ENCODE data around the gene SAMD14.
"Not testable (repeated sequence)": the region's sequence is repeated elsewhere in the genome, so short reads cannot be mapped to it uniquely, and the experiment has no call there.

Gene SAMD14

GRCh38 chr17:50072130-50072529, 57.8 kb downstream of the SAMD14 start:
- no peak for DNase-seq

DNA sequence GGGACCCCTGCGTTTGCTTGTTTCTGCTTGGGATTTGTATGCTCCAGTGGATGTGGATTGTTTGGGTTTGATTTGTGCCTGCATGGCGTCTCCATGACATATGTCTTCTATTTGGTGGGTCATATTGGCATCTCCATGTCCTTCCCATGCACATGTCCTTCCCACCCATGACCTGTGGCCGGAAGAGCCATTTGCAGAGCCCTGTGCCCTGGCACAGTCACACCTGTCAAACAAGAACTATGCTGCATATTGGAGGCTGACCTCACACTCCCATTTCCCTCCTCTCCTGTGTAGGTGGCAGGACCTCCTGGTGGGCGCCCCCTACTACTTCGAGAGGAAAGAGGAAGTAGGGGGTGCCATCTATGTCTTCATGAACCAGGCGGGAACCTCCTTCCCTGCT, 58.3 kb downstream of the SAMD14 start:
- DNase-seq, result no peak

DNA sequence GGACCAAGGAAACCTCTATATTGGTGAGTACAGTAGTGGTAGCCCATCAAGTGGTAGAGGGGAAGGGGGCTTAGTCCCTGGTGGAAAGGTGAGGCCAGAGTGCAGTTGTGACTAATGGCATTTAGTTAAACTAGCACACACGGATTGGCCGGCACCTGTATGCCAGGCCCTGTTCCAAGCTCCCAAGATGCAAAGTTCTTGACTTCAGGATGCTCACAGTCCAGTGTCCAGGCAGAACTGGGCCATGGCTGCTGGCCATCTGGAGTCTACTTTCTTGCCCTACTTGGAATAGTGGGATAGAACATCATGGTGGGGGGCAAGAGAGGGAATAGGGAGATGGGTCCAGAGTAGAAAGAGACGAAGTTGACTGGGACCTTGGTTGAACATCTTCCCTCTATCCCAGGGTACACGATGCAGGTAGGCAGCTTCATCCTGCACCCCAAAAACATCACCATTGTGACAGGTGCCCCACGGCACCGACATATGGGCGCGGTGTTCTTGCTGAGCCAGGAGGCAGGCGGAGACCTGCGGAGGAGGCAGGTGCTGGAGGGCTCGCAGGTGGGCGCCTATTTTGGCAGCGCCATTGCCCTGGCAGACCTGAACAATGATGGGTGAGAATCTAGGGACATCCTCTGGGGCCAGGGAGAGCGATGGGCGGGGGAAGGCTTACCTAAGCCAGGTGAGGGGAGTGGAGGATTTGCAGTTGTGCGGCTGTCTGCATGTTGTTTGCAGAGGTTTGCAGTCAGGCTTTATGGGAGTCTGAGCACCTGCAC, 58.9 kb downstream of the SAMD14 start:
- DNase-seq, result no peak

GRCh38 chr17:50067996-50068395, 62.0 kb downstream of the SAMD14 start:
- no peak for DNase-seq

DNA sequence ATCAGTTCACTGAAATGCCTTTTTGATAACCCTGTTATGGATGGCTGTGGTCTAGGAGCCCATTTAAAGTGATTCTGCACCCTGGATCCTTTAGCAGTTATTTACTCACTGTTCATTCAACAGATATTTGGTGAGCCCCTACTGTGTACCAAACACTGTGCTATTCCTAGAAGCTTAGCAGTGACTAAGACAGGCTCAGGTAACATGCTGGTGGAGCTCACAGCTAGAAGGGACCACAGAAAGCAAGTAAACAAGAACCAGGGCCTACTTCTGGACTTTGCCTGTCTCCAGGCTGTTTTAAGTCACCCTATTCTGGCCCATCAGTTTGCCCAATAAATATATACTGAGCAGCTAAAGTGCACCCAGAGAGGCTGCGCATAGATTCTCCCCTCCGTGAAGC, 63.0 kb downstream of the SAMD14 start:
- DNase-seq, result no peak

GRCh38 chr17:50065056-50065455, 64.9 kb downstream of the SAMD14 start:
- DNase-seq, result no peak

GRCh38 chr17:50064253-50065001, 65.5 kb downstream of the SAMD14 start:
- no peak for DNase-seq

GRCh38 chr17:50063561-50064252, 66.3 kb downstream of the SAMD14 start:
- DNase-seq, result no peak

- DNase-seq, result no peak
These were observed 67.4 kb downstream of the SAMD14 start for GRCh38 chr17:50062293-50063243.

DNA sequence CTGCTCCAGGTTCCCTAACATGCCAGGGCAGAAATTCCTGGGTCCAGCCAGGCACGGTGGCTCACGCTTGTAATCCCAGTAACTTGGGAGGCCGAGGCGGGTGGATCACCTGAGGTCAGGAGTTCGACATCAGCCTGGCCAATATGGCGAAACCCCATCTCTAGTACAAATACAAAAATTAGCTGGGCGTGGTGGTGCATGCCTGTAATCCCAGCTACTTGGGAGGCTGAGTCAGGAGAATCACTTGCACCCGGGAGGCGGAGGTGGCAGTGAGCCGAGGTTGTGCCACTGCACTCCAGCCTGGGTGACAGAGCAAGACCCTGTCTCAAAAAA, 68.3 kb downstream of the SAMD14 start:
- not testable (repeated sequence) for DNase-seq

DNA sequence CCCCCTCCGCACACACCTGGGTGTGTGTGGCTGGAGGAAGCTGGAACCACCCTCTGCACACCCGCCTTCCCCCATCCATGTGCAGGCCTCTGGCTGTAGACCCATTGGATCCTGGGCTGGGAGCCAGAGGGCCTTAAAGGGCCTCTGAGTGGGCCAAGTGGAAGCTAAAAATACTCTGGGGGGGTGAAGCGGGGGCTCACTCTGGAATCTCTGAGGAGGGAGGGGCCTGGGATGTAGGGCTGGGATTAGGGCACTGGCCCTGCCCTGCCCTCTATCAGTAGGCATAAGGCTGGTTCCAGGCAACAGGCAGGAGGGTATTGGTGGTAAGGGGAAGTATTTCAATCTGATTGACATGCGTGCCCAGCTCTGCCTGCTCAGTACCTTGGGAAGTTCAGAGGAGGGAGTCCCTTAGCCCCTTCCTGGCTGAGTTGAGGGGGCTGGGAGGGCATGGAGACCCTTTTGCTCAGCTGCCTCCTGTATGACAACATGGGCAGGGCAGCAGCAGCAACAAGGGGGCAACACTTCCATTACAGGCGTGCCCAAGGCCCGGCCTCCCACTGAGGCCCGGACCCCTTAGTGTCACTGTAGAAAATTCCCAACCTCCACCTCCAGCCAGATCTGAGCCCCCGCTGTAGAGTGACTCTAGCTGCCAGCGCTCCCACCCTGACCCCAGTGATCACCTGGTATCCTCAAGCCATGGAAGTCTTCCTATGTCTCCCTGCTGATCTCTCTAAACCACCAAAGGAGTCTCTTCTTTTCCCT, 68.8 kb downstream of the SAMD14 start:
- DNase-seq, result no peak
